BJ (cell line): Measurements from ENCODE around the gene VPREB1. TPM values are rescaled to one million over a fixed set of nuclear protein-coding genes. Genes with fewer than 3 reads are reported as not detected.

Experiments used
- CTCF ChIA-PET: fragments of 350-600 bp; formaldehyde crosslinking; extraction: SDS; loops from one replicate; lab custom pipeline; 2021; ENCODE audit warnings: antibody characterized with exemption, inconsistent platforms; lab: Yijun Ruan, JAX
- POLR2A ChIA-PET: fragments of 300-600 bp; sonication (Branson Sonifier 250); formaldehyde crosslinking; extraction: SDS; loops from one replicate; lab custom pipeline; 2021; ENCODE audit warnings: antibody characterized with exemption; lab: Charles Lee
- DNase-seq: peaks from one replicate; pipeline ENCODE4 v3.0.0-alpha.2; 2011; ENCODE audit warnings: low read depth
- H3K27me3 ChIP-seq: 2 replicates; pipeline ENCODE4 v1.6.0; 2011; ENCODE audit warnings: low read length; ENCODE audit not compliant: control insufficient read depth, insufficient read depth
- H3K36me3 ChIP-seq: 2 replicates; pipeline ENCODE4 v1.5.1; 2011; ENCODE audit warnings: low read length; ENCODE audit not compliant: control insufficient read depth, insufficient read depth
- H3K4me3 ChIP-seq: 2 replicates; pipeline ENCODE4 v1.5.1; 2011; ENCODE audit warnings: low read depth, mild to moderate bottlenecking, control low read depth, low read length
- polyA plus RNA-seq: library from polyadenylated mRNA; depleted of rRNA; stranded (reverse); fragments of >200 nt; gene quantifications from 2 replicates; pipeline ENCODE4 v1.2.3, GENCODE V29; 2011
- TF ChIP-seq, protein P1 (sequence below): IDR thresholded peaks from 2 replicates; pipeline ENCODE4 v1.5.1; 2011; ENCODE audit warnings: low read depth, mild to moderate bottlenecking, control low read depth, inconsistent platforms, low read length, moderate library complexity; ENCODE audit not compliant: insufficient read depth

Gene VPREB1
- polyA plus RNA-seq, 1 experiment, result not detected

DNA sequence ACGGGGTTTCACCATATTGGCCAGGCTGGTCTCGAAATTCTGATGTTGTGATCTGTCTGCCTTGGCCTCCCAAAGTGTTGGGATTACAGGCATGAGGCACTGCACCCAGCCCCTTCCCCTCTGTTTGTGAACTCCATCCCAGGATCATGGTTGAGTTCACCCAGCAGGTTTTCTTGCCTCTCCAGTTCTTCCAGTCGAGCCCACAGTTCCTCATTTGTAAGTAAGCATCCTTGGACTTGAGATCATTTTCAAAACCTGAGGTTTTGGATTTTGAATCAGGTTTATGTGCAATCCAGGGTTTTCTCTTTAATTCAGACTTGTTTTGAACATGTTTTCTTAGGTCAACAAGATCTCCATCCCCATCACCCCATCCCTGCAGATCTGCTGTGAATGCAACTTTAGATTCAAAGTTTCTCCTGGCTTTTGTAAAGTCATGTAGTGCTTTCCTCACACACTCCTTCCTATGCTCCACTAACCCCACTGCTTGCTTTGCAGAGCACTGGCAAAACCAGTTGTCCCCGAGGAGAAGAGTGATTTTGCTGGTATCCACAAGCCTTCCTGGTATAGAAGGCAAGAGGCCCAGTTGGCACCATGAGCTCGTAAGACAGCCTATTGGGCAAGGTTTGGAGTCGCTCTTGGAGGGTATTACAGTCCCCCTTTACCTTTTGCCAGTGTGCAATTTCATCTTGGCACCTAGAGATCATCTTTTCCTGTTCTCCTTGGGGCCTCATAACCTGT is 14.7 kb upstream of the VPREB1 start:
- DNase-seq, result no peak
- TF ChIP-seq, protein P1, sequence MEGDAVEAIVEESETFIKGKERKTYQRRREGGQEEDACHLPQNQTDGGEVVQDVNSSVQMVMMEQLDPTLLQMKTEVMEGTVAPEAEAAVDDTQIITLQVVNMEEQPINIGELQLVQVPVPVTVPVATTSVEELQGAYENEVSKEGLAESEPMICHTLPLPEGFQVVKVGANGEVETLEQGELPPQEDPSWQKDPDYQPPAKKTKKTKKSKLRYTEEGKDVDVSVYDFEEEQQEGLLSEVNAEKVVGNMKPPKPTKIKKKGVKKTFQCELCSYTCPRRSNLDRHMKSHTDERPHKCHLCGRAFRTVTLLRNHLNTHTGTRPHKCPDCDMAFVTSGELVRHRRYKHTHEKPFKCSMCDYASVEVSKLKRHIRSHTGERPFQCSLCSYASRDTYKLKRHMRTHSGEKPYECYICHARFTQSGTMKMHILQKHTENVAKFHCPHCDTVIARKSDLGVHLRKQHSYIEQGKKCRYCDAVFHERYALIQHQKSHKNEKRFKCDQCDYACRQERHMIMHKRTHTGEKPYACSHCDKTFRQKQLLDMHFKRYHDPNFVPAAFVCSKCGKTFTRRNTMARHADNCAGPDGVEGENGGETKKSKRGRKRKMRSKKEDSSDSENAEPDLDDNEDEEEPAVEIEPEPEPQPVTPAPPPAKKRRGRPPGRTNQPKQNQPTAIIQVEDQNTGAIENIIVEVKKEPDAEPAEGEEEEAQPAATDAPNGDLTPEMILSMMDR, result no peak
- ChIA-PET CTCF (interaction anchor here (0.6 to 0.9 kb wide), 2 partner anchors 15 to 148 kb away, joined by 3 to 5 read pairs; no protein-coding TSS in a partner anchor), POLR2A (no interaction called here)
- Histone ChIP-seq H3K27me3 (peaks cover 2% of the 10 kb centered on the region), H3K36me3 (no peaks in the 10 kb centered on the region), H3K4me3 (no peak overlapping the region)

DNA sequence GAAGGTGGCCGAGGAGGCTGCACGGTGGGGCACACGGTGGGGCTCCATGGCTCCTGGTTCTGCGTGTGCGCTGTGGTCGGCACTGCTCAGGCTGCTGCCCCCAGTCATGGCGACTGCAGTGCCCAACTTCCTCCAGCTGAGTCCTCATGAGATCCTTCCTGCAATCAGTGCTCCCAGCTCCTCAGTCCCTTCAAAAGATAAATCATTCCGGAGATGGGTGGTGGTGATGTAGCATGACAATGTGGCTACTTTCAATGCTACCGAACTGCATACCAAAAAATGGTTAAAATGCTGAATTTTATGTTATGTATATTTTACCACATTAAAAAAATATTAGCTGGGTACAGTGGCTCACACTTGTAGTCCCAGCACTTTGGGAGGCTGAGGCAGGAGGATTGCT is 14.1 kb upstream of the VPREB1 start:
- Histone ChIP-seq H3K36me3 (no peaks in the 10 kb centered on the region), H3K27me3 (peaks cover 2% of the 10 kb centered on the region), H3K4me3 (no peak overlapping the region)
- ChIA-PET CTCF (interaction anchor here (0.9 kb wide), 1 partner anchor 16 kb away, joined by 5 read pairs; no protein-coding TSS in a partner anchor), POLR2A (no interaction called here)
- no peak for DNase-seq
- TF ChIP-seq, protein P1, result no peak

DNA sequence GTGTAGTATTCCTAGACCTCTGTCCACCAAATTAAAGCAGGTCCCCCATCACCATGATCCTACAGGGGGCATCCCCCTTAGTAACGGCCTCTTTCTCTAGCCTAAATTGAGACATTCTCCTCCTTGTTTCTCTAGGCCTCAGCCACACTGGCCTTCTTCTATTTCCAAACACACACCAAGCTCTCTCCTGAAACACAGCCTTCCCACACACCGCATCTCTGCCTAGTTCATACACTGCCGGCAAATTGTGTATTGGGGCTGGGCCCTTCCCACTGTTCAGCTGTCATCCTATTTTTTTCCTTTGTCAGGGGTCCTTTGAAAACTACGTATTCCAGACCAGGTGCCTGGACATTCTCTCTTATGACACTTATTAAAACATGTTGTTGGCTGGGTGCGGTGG is 11.5 kb upstream of the VPREB1 start:
- no peaks in the 10 kb centered on the region for H3K36me3 ChIP-seq
- H3K27me3 ChIP-seq, result peaks cover 2% of the 10 kb centered on the region
- POLR2A ChIA-PET, result no interaction called here
- TF ChIP-seq, protein P1, result no peak
- H3K4me3 ChIP-seq, result no peak overlapping the region
- DNase-seq, result no peak
- CTCF ChIA-PET, result interaction anchor here (0.9 kb wide), 1 partner anchor 17 kb away, joined by 4 read pairs; no protein-coding TSS in a partner anchor

DNA sequence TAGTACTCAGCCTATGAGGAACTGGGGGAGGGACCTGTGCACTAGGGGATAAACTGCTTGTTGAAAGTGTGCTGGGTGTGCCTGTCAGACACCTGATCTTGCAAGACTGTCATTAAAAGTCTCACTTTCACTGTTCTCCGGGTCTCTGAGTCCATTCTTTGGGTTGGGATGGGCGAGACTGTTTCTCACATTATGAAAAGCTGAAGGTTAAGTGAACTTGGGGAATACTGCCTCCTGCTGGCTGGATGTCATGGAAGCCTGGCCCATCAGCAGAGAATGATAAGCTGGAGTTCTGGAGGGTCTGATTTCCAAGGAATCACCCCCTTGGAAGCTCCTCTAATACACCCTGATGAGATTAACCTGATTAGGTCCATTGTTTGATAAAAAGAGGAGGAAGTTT is 9.0 kb upstream of the VPREB1 start:
- Histone ChIP-seq H3K27me3 (peaks cover 2% of the 10 kb centered on the region; the same call in 1 of the 2 replicates), H3K36me3 (no peaks in the 10 kb centered on the region), H3K4me3 (no peak overlapping the region)
- TF ChIP-seq, protein P1, result peak; percentile 19; the same call in 1 of the 2 replicates
- POLR2A ChIA-PET, result no interaction called here
- CTCF ChIA-PET, result interaction anchor here (1.0 to 1.6 kb wide), 4 partner anchors 9 to 108 kb away, joined by 3 to 4 read pairs (median 3); no protein-coding TSS in a partner anchor
- no peak for DNase-seq

DNA sequence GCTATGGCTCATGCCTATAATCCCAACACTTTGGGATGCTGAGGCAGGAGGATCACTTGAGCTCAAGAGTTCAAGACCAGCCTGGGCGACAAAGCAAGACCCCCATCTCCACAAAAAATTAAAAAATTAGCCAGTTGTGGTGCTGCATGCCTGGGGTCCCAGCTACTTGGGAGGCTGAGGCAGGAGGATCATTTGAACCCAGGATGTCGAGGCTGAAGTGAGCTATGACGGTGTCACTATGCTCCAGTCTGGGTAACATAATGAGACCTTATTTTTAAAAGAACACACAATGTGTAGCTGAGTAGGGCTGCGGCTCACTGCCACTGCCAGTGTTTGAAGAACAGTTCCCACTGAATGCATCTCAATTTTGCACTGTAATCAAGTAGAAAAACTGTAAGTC is 7.1 kb upstream of the VPREB1 start:
- H3K36me3 ChIP-seq, result no peaks in the 10 kb centered on the region
- TF ChIP-seq, protein P1, result no peak
- no peak overlapping the region for H3K4me3 ChIP-seq
- ChIA-PET CTCF (no interaction called here), POLR2A (no interaction called here)
- no peak for DNase-seq
- peaks cover 5% of the 10 kb centered on the region for H3K27me3 ChIP-seq
